ENCODE measurements around the gene OR10K2.
"Not testable (repeated sequence)": the region's sequence is repeated elsewhere in the genome, so short reads cannot be mapped to it uniquely, and the experiment has no call there.

OR10K2 gene, protein sequence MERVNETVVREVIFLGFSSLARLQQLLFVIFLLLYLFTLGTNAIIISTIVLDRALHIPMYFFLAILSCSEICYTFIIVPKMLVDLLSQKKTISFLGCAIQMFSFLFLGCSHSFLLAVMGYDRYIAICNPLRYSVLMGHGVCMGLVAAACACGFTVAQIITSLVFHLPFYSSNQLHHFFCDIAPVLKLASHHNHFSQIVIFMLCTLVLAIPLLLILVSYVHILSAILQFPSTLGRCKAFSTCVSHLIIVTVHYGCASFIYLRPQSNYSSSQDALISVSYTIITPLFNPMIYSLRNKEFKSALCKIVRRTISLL

GRCh38 chr1:158426137-158426536 lies at the start of gene OR10K2:
OR10K2 (minus strand) TSS chr1:158426237; CDS start chr1:158420866, 5,371 bp downstream.
- DNase-seq (ENCODE audit: extremely low read depth in 1 of 2, low read depth in 1 of 2): no peak

GRCh38 chr1:158471920-158472319 lies 45.9 kb upstream of the OR10K2 start, which contains the start of gene OR10R2:
OR10R2 (plus strand) TSS chr1:158472220; CDS start chr1:158472326, 106 bp downstream.
- DNase-seq (ENCODE audit: extremely low read depth in 1 of 2, low read depth in 1 of 2): no peak

GRCh38 chr1:158461534-158461933 lies 35.5 kb upstream of the OR10K2 start, which contains the start of gene OR10K1:
OR10K1 (plus strand) TSS chr1:158461834; CDS start chr1:158465562, 3,728 bp downstream.
- DNase-seq (ENCODE audit: extremely low read depth in 1 of 2, low read depth in 1 of 2): no peak

GRCh38 chr1:158458263-158458662 lies 32.2 kb upstream of the OR10K2 start:
- DNase-seq (ENCODE audit: extremely low read depth in 1 of 2, low read depth in 1 of 2): no peak

GRCh38 chr1:158457246-158457645 lies 31.2 kb upstream of the OR10K2 start:
- DNase-seq (ENCODE audit: extremely low read depth in 1 of 2, low read depth in 1 of 2): no peak

GRCh38 chr1:158454537-158454936 lies 28.5 kb upstream of the OR10K2 start:
- DNase-seq (ENCODE audit: extremely low read depth in 1 of 2, low read depth in 1 of 2): no peak

DNA sequence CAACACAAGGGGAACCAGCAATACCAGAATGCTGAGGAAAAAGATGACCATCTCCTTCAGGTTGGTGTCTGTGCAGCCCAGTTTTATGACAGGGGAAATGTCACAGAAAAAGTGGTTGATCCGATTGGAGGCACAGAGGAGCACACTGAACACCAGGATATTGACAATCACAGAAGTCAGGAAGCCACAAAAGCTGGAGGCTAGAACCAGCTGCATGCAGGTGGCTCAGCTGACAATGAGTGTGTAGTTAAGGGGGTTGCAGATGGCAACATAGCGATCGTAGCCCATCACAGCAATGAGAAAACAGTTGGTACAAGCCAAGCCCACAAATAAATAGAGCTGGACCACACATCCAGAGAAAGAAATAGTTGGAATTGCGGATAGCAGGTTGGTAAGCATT lies 19.3 kb upstream of the OR10K2 start:
- DNase-seq (ENCODE audit: extremely low read depth in 1 of 2, low read depth in 1 of 2): no peak

GRCh38 chr1:158434741-158435140 lies 8.7 kb upstream of the OR10K2 start:
- DNase-seq (ENCODE audit: extremely low read depth in 1 of 2, low read depth in 1 of 2): no peak

GRCh38 chr1:158430163-158430562 lies 4.1 kb upstream of the OR10K2 start:
- DNase-seq (ENCODE audit: extremely low read depth in 1 of 2, low read depth in 1 of 2): not testable (repeated sequence)

- DNase-seq (ENCODE audit: extremely low read depth in 1 of 2, low read depth in 1 of 2): no peak
Observed at GRCh38 chr1:158425027-158425426, 1.0 kb downstream of the OR10K2 start.

- no peak for DNase-seq (ENCODE audit: extremely low read depth in 1 of 2, low read depth in 1 of 2)
Observed at GRCh38 chr1:158422212-158422611, 3.8 kb downstream of the OR10K2 start.

GRCh38 chr1:158417586-158417985 lies 8.5 kb downstream of the OR10K2 start:
- no peak for DNase-seq (ENCODE audit: extremely low read depth in 1 of 2, low read depth in 1 of 2)

GRCh38 chr1:158414651-158415345 lies 11.2 kb downstream of the OR10K2 start:
- DNase-seq (ENCODE audit: extremely low read depth in 1 of 2, low read depth in 1 of 2): no peak

GRCh38 chr1:158407092-158407491 lies 18.9 kb downstream of the OR10K2 start:
- no peak for DNase-seq (ENCODE audit: extremely low read depth in 1 of 2, low read depth in 1 of 2)

DNA sequence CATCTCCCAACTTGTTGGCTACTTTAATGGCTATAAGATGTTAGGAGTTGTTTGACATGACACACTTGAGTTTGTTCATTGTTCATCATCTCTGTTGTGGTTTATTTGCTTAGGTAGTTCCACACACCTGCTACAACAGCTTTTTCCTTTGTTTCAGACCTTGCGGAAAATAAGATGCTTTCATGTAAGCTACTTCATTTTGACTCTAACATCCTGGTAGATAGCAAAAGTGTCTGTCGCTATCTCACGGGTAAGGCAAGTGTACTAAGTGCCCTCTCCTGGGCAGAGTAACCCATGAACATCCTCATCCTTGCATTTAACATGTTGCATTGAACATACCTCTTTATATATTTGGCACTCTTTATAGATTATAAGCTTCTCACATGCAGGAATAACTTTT lies 25.2 kb downstream of the OR10K2 start:
- DNase-seq (ENCODE audit: extremely low read depth in 1 of 2, low read depth in 1 of 2): no peak

DNA sequence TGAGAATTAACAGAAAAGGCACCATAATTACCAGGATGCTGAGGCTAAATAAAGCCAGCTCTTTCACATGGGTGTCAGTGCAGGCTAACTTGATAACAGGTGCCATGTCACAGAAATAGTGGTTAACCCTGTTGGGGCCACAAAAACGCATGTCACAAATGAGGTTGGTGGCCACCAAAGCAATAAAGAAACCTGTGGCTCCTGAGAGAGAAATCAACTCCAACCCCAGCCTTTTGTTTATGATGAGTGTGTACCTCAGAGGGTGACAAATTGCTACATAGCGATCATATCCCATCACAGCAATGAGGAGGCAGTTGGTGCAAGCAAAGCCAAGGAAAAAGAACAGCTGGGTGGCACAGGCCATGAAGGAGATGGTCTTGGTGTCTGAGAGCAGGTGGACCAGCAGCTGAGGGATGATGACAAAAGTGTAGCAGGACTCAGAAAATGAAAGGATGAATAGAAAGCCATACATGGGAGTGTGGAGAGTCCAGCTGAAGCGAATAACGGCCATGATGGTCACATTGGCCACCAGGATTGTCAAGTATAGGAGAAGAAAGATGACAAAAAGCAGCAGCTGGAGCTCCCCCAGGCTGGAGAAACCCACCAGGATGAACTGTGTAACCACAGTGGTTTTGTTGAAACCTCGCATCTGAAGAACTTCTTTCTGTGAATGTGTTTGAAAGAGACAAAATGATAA lies 27.1 kb downstream of the OR10K2 start, which contains the start of gene OR10T2:
TSS of gene OR10T2 (minus strand) at position 649 of the 697 bp plus-strand sequence. CDS start at position 649, 0 bp downstream.
- no peak for DNase-seq (ENCODE audit: extremely low read depth in 1 of 2, low read depth in 1 of 2)

DNA sequence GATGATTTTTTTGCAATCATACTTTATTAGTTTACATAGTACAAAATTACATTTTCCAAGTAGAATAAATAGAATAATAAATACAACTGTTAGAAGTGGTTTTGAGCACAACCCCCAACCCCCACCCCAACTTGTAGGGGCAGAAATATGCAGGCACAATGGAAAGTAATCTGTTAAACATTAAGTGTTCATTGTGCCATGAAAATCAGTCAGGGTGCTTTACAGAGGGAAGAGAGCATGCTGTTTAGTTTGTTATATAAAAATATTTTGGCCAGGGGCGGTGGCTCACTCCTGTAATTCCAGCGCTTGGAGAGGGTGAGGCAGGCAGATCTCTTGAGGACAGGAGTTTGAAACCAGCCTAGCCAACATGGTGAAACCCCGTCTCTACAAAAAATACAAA lies 29.4 kb downstream of the OR10K2 start:
- DNase-seq (ENCODE audit: extremely low read depth in 1 of 2, low read depth in 1 of 2): no peak

DNA sequence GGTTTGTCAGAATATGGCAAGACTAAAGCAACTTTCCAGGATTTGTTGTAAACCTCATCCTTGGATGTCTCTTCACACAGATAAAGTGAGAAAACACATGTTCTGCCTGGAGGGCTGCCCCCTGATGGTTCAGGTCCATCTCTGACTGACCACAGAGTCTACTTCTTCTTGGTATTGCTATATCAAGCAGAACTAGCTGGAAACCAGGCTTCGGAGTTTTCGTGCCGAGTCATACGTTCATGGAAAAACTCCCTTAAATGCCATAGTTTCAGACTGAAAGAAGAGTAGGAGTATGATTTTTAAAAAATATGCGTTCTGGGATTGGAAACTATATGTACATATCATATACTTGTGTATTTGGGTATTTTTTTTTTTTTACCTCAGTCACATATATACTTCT lies 32.6 kb downstream of the OR10K2 start:
- no peak for DNase-seq (ENCODE audit: extremely low read depth in 1 of 2, low read depth in 1 of 2)

GRCh38 chr1:158391099-158391498 lies 34.9 kb downstream of the OR10K2 start:
- DNase-seq (ENCODE audit: extremely low read depth in 1 of 2, low read depth in 1 of 2): no peak

DNA sequence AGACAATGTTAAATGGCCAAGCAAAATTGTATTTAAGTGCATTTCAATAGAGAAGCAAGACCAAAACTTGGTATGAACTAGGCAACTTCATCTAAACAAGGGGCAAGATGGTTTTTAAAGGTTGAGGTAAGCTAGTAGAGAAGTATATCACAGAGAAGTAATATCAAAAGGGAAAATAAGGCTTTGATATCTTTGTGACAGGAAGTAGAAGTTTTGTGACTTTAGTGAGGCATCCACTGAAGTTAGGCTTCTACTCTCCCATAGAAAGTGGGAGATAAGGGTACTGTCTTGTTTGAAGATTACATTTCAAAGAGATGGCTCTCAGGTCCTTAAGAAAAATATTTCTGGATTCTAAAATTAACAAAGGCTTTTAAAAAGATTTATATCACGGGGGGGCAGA lies 35.7 kb downstream of the OR10K2 start:
- no peak for DNase-seq (ENCODE audit: extremely low read depth in 1 of 2, low read depth in 1 of 2)

DNA sequence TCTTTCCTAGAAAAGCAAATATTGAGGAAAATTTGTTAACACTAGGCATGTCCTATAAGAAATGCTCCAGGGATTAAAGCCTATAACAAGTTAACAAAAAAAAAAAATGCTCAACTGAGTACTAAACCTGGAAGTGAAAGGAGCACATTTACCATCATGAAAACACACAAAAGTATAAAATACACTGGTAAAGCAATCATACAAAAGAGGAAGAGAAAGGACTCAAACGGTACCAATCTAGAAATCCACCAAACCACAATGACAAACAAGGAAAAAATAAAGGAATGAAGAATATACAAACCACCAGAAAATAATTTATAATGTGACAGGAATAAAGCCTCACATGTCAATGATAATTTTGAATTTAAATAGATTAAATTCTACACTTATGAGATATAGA lies 51.2 kb downstream of the OR10K2 start:
- no peak for DNase-seq (ENCODE audit: extremely low read depth in 1 of 2, low read depth in 1 of 2)

Data from activated CD8-positive, alpha-beta memory T cell treated with anti-CD3 and anti-CD28 coated beads for 1 hour (primary cell).